Lower leg skin (tissue), 4 donors: ENCODE measurements around the gene GH1. TPM values are rescaled to one million over a fixed set of nuclear protein-coding genes. Genes with fewer than 3 reads are reported as not detected.

Experiments used
- DNase-seq, 2 donors: peaks; one replicate each; pipeline ENCODE4 v3.0.0-alpha.2; 2019; ENCODE audit warnings: low spot score in 2 of 2
- H3K4me3 ChIP-seq: fragments of 200-600 bp; sonication (generic); 2 replicates; pipeline ENCODE4 v1.5.1; 2017; ENCODE audit warnings: mild to moderate bottlenecking, low read depth; ENCODE audit not compliant: poor library complexity, severe bottlenecking
- CTCF ChIP-seq, 3 donors: fragments of 450-650 bp; IDR thresholded peaks; one replicate each; pipeline ENCODE4 v1.5.1; 2016; ENCODE audit warnings: antibody characterized with exemption in 3 of 3, mild to moderate bottlenecking in 3 of 3, moderate library complexity in 2 of 3
- POLR2A ChIP-seq, 2 donors: fragments of 450-650 bp; IDR thresholded peaks; one replicate each; pipeline ENCODE4 v1.6.1; 2016 to 2017; ENCODE audit warnings: antibody characterized with exemption in 2 of 2, mild to moderate bottlenecking in 1 of 2, moderate library complexity in 1 of 2
- WGBS, 2 donors: methylation state at CpG; one replicate each; pipeline ENCODE4 v1.1.5; 2018; 5-methylcytosine and 5-hydroxymethylcytosine counted together
- intact Hi-C: fragments of 100-400 bp; cut with DNase I; formaldehyde crosslinking; loops from one replicate; pipeline ENCODE4 v1.15.0; 2023; ENCODE audit warnings: low total_unique reads
- total RNA-seq, 4 donors: library from RNA; depleted of rRNA; stranded (reverse); fragments of >200 nt; gene quantifications; one replicate each; pipeline ENCODE4 v1.1.0, GENCODE V29; 2016

The GH1 gene
- total RNA-seq, 4 donors from 2014 or later = not detected

- no peak for DNase-seq
- 68 to 72% methylated on average over 6 of the region's 6 CpGs for WGBS, 2 donors
- no peak for TF ChIP-seq POLR2A (IDR thresholded peaks at IDR 0.05)
- no peak for TF ChIP-seq CTCF (IDR thresholded peaks at IDR 0.05)
- H3K4me3 ChIP-seq = no peak overlapping the region
- intact Hi-C loops = no loop called here
These were observed 27.3 kb upstream of the GH1 start for GRCh38 chr17:63945784-63946439.

GRCh38 chr17:63944736-63945499, 26.3 kb upstream of the GH1 start:
- H3K4me3 ChIP-seq = no peak overlapping the region
- TF ChIP-seq POLR2A (IDR thresholded peaks at IDR 0.05) = no peak
- no peak for TF ChIP-seq CTCF (IDR thresholded peaks at IDR 0.05)
- intact Hi-C loops = no loop called here
- no peak for DNase-seq
- 81 to 84% methylated on average over 24 of the region's 24 CpGs for WGBS, 2 donors

- TF ChIP-seq CTCF (IDR thresholded peaks at IDR 0.05) (no peak), POLR2A (IDR thresholded peaks at IDR 0.05) (no peak)
- WGBS, 2 donors = 83 to 88% methylated on average over 9 of the region's 9 CpGs
- DNase-seq = no peak
- H3K4me3 ChIP-seq = no peak overlapping the region
- intact Hi-C loops = no loop called here
These were observed 25.1 kb upstream of the GH1 start for GRCh38 chr17:63943745-63944144.

- no peak overlapping the region for H3K4me3 ChIP-seq
- intact Hi-C loops = no loop called here
- TF ChIP-seq POLR2A (IDR thresholded peaks at IDR 0.05) (no peak), CTCF (IDR thresholded peaks at IDR 0.05) (no peak)
- no peak for DNase-seq
- 92 to 93% methylated on average over 17 to 21 of the region's 21 CpGs for WGBS, 2 donors
These were observed 23.8 kb upstream of the GH1 start for GRCh38 chr17:63942309-63942985.

GRCh38 chr17:63941751-63942150, 23.1 kb upstream of the GH1 start:
- no peak for TF ChIP-seq POLR2A (IDR thresholded peaks at IDR 0.05)
- no peak for TF ChIP-seq CTCF (IDR thresholded peaks at IDR 0.05)
- no peak for DNase-seq
- intact Hi-C loops = no loop called here
- 91 to 93% methylated on average over 23 of the region's 23 CpGs for WGBS, 2 donors
- H3K4me3 ChIP-seq = no peak overlapping the region
